ENCODE results near the gene FOLR2. TPM values are rescaled to one million over a fixed set of nuclear protein-coding genes. Genes with fewer than 3 reads are reported as not detected.

The FOLR2 gene
- polyA plus RNA-seq, 4 donors = 9.6 to 11.7 (median 11.2) TPM

DNA sequence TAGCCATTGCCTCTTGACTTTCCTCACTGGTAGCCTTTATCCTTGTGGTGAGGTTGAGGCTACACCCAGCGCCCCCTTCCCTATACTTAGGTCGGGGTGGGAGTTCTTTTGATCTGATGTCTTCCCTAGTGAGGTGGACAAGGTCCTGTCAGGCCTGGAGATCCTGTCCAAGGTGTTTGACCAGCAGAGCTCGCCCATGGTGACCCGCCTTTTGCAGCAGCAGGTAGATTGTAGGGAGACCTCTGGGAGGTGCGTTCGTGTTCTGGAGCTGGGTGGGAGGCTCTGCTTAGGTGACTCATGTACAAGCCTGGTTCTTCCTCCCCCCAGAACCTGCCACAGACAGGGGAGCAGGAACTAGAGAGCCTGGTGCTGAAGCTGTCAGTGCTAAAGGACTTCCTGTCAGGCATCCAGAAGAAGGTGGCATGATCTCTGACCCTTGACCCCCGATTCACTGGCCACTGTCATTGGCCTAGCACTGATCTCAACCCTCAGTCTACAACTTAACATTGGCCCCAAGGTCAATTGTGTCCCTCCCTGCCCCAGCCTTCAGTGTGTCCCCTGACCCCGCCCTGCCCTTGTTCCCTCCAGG lies 12.8 kb downstream of the FOLR2 start:
- DNase-seq (ENCODE audit: low read depth in 4 of 4, low spot score in 3 of 4) = no peak

DNA sequence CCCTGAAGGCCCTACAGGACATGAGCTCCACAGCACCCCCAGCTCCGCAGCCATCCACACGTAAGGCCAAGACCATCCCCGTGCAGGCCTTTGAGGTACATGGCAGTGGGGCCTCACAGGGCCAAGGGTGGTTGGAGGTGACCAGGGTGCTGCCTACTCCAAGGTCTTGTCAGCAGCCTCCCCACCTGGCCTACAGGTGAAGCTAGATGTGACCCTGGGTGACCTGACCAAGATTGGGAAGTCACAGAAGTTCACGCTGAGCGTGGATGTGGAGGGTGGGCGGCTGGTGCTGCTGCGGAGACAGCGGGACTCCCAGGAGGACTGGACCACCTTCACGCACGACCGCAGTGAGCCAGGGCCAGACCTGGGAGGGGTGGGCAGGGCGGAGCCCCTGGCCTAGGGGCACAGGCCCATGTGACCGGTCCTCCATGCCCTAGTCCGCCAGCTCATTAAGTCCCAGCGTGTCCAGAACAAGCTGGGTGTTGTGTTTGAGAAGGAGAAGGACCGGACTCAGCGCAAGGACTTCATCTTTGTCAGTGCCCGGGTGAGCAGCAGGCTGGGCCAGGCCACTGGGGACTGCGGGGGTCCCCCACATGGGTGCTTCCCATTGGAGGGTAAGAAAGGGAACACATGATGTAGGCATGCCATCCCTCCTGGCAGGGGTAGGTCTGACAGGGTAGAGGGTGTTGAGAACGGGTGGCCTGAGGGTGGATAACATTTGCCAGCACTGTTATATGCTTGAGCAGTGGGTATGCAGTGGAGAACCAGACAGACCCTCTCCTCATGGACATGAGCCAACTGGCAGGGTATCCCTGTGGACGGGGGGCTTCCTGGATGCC lies 13.6 kb downstream of the FOLR2 start:
- no peak for DNase-seq (ENCODE audit: low read depth in 4 of 4, low spot score in 3 of 4)

DNA sequence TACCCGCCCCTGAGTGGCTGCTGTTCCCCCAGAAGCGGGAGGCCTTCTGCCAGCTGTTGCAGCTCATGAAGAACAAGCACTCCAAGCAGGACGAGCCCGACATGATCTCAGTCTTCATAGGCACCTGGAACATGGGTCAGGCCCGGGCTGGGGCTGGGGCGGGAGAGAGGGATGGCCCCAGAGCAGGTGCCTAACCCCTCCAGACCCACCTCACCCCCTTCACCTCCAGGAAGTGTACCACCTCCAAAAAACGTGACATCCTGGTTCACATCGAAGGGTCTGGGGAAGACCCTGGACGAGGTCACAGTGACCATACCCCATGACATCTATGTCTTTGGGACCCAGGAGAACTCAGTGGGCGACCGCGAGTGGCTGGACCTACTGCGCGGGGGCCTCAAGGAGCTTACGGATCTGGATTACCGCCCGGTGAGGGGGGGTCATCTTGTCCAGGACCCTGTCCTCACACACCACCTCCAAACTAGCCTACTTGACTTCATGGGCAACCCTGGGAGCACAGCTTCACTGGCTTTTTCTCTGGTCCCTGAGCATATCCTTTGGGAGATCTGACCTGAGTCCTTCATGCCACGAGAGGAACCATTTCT lies 14.3 kb downstream of the FOLR2 start:
- no peak for DNase-seq (ENCODE audit: low read depth in 4 of 4, low spot score in 3 of 4)

DNA sequence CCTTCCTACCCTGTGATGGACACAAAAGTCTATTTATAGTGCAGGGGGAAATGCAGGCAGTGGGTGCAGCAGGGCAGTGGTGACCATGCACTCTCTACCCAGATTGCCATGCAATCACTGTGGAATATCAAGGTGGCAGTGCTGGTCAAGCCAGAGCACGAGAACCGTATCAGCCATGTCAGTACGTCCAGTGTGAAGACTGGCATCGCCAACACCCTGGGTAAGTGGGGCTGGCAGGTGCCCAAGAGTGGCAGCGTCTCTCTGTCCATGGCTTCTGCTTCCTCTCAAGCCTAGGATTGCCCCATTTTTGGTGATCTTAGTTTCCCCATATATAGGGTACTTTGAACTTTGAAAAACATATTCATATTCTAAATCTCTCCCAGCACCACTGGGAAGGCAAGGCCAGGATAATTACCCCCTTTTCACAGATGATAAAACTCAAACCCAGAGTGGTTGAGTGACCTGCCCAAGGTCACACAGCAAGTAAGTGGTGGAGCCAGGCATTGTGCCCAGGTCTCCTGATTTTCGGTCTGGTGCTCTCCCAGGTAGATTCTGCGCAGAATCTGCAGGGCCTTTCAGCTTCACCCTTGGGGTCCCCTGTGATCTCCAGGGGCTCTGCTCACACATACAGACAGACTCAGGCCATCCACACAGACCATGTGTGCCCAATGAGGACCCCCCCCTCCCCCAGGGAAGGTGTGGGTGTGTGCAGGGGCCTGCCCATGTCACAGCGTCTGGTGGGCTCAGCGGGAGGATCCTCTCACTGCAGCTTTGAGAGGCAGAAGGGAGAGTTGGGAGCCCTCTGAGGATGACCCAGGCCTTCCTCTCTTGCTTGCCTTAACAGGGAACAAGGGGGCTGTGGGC lies 15.0 kb downstream of the FOLR2 start:
- DNase-seq (ENCODE audit: low read depth in 4 of 4, low spot score in 3 of 4) = no peak

DNA sequence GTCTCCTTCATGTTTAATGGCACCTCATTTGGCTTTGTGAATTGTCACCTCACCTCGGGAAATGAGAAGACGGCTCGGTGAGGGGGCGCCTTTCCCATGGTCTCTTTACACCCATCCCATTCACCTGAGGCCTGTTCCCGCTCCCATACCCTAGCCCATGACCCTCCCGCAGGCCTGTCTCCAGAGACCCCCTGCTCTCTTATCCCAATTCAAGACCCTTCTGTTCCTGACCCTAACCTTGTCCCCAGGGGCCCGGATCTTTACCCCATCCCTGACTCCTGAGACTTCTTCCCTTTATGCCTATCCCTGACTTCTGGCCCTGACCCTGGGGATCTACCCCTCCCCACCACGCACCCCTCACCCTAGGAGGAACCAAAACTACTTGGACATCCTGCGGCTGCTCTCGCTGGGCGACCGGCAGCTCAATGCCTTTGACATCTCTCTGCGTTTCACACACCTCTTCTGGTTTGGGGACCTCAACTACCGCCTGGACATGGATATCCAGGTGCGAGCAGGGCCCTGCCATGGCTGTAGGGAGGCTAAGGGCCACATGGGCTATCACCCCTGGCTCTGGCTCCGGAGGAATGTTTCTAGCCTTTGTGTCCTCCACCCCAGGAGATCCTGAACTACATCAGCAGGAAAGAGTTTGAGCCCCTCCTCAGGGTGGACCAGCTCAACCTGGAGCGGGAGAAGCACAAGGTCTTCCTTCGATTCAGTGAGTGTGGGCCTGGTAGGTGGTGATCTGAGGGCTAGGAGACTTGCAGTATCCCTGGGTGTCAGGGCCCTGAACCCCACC lies 15.9 kb downstream of the FOLR2 start:
- DNase-seq (ENCODE audit: low read depth in 4 of 4, low spot score in 3 of 4) = no peak

DNA sequence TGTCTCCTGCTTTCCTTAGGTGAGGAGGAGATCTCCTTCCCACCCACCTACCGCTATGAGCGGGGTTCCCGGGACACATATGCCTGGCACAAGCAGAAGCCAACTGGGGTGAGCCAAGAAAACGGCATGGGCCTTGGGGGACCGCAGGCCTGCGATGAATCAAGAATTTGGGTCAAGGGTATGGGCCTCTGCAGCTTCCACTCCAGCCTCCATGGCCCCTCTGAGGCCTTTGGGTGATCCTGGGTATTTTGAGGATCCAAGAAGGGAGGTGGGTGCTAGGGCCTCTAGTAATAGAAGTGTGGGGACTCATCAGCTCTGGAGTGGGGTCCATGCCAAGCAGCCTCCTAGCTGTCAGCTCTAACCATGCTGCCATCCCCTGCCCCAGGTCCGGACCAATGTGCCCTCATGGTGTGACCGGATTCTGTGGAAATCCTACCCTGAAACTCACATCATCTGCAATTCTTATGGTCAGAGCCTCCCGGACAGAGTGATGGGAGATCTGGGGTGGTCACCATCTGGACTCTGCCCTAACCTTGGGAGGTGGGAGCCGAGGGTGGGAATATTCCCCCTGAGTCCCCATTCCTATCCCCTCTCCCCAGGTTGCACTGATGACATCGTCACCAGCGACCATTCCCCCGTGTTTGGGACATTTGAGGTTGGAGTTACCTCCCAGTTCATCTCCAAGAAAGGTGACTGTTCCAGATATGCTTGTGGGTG lies 16.6 kb downstream of the FOLR2 start:
- DNase-seq (ENCODE audit: low read depth in 4 of 4, low spot score in 3 of 4) = no peak

DNA sequence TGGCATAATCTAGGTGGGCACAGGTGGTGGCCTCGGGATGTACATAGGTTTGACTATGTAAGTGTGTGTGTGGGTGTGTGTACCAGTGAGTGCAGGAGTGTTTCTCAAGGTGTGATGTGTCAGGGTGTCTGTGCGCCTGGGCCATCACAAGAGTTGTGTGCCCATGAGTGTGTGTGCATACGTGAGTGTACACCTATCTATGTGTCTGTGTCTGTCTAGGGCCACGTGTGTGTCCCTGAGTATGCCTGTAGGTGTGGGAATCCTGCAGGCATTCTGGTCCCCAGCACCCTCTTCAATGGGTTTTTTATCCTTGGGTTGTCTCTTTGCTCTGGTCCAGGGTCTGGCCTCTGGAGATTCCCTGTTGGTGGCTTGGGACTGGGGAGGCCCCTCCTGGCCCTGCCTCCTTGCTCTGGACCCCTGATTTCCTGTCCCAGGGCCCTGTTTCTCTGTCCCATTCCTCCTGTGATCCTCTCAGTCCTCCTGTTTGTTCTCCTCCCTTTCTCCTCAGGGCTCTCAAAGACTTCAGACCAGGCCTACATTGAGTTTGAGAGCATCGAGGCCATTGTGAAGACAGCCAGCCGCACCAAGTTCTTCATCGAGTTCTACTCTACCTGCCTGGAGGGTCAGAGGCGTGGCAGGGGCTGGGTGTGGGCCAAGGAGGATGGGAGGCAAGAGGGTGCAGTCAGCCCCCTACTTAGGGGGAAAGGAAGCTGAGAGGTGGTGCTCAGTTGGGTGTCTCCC lies 17.3 kb downstream of the FOLR2 start:
- DNase-seq (ENCODE audit: low read depth in 4 of 4, low spot score in 3 of 4) = no peak

DNA sequence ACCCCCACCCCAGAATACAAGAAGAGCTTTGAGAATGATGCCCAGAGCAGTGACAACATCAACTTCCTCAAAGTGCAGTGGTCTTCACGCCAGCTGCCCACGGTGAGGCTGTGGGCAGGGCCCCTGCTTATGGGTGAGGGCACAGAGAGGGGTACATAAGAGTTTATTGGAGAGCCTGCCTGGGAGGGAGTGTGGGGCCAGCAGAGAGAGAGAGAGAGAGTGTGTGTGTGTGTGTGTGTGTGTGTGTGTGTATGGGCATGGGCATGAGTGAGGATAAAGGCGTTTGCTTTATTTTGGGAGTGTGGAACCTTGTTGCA lies 17.9 kb downstream of the FOLR2 start:
- DNase-seq (ENCODE audit: low read depth in 4 of 4, low spot score in 3 of 4) = no peak

DNA sequence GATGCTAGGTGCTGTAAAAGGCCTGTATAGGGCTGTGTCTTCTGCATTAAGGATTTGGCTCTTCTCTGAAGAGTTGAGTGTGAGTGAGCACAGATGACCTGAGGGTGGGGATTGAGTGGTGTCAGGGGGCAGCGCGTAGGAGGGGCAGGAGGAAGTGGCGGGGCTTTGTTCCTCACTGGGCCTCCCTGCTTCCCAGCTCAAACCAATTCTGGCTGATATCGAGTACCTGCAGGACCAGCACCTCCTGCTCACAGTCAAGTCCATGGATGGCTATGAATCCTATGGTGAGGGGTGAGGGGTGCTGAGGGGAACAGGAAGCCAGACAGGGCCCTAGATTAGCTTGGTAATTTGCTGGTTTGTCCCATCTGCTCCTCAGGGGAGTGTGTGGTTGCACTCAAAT lies 18.3 kb downstream of the FOLR2 start:
- no peak for DNase-seq (ENCODE audit: low read depth in 4 of 4, low spot score in 3 of 4)

DNA sequence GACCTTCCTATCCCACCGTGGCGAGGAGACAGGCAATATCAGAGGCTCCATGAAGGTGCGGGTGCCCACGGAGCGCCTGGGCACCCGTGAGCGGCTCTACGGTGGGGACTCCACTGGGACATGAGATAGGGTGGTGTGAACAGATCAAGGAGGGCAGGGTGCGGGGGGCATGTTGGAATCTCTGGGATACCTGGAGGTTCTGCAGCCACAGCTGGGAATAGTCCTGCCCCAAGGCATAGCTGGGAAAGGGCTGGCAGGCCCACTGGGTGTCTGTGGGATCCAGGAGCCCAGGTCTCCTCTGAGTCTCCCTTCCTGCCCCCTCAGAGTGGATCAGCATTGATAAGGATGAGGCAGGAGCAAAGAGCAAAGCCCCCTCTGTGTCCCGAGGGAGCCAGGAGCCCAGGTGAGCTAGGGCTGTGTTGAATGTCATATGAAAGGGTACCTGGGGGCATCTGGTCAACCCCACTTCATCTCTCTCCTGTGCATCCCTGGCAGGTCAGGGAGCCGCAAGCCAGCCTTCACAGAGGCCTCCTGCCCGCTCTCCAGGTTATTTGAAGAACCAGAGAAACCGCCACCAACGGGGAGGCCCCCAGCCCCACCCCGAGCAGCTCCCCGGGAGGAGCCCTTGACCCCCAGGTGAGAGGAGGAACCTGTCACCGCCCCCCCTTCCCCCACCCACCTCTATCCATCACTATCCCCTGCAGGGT lies 18.9 kb downstream of the FOLR2 start:
- DNase-seq (ENCODE audit: low read depth in 4 of 4, low spot score in 3 of 4) = no peak

DNA sequence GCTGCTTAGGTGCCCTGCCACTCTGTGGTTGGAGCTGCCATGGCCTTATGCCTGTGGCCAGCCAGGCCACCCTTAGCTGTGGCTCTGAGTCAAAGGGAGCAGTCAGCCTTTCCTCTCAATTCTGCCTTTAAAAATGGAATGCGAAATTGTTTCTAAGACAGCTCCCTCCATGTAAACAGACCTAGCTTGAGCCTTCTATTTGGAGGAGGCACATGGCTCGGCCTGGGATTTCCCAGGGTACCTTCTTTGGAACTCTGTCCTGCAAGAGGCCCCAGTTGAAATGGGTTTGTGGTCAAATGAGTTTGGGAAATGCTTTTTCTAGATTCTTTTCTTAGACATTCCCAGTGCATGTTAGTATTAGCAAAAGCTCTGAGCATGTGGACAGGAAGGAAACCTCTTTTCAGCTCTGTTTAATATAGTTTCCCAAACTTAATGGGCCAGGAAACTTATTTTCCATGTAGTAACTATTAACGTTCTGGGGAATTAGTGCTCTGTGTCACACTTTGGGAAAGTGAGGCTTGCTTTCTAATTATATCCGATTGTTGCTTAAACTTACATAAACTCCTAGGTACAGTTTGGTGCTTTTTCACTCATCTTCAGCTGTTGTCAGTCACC lies 19.6 kb downstream of the FOLR2 start:
- no peak for DNase-seq (ENCODE audit: low read depth in 4 of 4, low spot score in 3 of 4)

DNA sequence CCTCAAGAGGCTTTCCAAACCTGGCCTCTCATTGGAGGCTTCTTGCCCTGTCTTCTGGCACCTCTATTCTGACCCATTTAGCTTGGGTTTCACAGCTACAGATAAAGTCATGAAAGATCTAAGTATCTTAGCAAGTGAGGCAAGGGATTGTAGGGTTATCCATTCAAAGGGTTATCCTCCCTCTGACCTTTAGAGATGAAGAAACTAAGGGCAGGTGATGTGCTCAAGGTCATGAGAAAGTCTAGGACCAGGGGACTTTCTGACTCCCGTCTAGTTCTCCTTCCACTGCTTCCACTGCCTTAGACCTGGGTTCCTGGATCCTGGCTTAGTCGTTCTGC lies 20.1 kb downstream of the FOLR2 start:
- no peak for DNase-seq (ENCODE audit: low read depth in 4 of 4, low spot score in 3 of 4)

DNA sequence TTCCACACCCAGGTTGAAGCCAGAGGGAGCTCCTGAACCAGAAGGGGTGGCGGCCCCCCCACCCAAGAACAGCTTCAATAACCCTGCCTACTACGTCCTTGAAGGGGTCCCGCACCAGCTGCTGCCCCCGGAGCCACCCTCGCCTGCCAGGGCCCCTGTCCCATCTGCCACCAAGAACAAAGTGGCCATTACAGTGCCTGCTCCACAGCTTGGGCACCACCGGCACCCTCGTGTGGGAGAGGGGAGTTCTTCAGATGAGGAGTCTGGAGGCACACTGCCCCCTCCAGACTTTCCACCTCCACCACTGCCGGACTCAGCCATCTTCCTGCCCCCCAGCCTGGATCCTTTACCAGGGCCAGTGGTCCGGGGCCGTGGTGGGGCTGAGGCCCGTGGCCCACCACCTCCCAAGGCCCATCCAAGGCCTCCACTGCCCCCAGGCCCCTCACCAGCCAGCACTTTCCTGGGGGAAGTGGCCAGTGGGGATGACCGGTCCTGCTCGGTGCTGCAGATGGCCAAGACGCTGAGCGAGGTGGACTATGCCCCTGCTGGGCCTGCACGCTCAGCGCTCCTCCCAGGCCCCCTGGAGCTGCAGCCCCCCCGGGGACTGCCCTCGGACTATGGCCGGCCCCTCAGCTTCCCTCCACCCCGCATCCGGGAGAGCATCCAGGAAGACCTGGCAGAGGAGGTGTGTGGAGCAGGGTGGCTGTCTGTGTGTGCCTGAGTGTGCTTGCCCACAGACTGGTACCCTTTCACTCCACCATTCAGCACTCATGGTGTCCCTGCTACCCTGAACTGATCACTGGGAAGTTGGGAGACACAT lies 20.7 kb downstream of the FOLR2 start:
- no peak for DNase-seq (ENCODE audit: low read depth in 4 of 4, low spot score in 3 of 4)

DNA sequence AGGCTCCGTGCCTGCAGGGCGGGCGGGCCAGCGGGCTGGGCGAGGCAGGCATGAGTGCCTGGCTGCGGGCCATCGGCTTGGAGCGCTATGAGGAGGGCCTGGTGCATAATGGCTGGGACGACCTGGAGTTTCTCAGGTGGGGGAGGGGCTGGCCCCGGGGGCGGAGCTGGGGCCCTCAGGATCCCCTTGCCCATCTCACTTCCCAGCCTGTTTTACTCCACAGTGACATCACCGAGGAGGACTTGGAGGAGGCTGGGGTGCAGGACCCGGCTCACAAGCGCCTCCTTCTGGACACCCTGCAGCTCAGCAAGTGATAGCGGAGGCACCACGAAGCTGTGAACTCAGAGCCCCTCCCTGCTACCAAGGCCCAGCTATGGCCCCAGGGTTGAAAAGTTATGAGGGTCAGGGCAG lies 21.5 kb downstream of the FOLR2 start:
- DNase-seq (ENCODE audit: low read depth in 4 of 4, low spot score in 3 of 4) = no peak

DNA sequence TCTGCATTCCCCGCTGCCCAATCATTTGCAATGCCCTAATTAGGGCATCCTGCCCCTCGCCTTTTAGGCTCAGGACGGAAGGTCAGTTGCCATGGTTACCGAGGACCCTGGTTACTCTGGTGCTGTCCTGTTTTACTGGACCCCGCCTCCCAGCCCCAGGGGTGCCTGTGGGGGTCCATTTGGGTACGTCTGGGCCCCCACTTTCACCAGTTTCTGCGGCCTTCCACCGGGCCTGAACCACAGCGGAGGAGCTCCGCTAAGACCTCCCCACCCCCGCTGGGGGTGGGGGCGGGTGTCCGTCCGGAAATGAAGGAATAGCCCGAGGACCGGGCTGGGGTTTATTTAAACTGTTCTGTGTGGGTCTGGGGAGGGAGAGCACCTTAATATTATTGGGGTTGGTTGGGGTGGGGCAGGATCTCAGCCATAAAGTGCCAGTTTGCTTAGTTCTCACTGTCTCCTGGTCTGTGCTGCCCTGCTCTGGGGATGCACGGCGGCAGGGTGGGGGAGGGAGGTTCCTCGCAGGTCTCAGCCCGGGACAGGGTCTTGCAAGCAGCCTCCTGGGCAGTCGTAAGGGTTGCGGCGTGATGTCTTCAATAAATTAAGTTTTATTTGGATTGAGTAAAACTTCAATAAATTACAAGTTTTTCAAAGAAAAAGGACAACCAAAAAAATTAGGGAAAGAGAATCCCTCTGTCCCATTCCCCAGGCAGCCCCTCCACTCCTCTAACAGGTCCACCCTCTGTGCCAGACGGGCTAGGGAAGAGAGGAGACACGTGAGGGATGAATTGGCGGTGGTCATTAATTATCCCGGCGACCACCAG lies 22.1 kb downstream of the FOLR2 start:
- DNase-seq (ENCODE audit: low read depth in 4 of 4, low spot score in 3 of 4) = no peak

DNA sequence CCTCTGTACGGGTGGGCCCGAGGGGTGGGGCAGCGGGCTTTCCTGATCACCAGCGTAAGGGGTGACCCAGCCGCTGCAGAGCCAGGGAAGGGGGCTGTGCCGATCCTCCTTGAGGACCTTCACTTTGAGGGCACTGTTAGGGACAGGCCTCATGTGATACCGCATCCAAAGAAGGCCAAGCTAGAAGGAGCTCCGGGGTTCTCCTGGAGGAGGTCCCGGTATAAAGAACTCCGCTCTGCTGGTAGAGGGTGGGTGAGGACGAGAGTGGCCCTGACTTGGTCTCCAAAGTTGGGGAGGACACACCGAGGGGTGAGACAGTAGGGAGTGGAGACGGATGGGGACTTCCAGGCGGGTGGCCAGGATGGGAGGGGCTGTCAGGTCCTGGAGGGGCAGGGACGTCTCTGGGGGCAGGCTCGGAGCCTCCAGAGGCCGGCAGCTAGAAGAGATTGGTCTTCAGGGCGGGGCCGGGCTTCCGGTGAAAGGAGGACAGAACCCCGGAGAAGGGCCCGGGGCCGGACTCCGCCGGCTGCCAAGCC lies 22.8 kb downstream of the FOLR2 start:
- no peak for DNase-seq (ENCODE audit: low read depth in 4 of 4, low spot score in 3 of 4)

Data from right renal pelvis (tissue), 4 donors.